Right atrium auricular region (tissue), 2 donors: ENCODE results near the gene RBBP8. TPM values are rescaled to one million over a fixed set of nuclear protein-coding genes. Genes with fewer than 3 reads are reported as not detected.
"Not testable (repeated sequence)": the region's sequence is repeated elsewhere in the genome, so short reads cannot be mapped to it uniquely, and the experiment has no call there.

ENCODE experiments used
- DNase-seq: peaks from one replicate; pipeline ENCODE4 v3.0.0-alpha.2; 2019; ENCODE audit warnings: low spot score
- H3K27ac ChIP-seq, 2 donors: fragments of 200-600 bp; sonication (generic); 1 replicate in 1 of 2; 2 replicates in 1 of 2; pipeline ENCODE4 v1.5.1; 2016 to 2019
- H3K27me3 ChIP-seq, 2 donors: fragments of 200-600 bp; sonication (generic); one replicate each; pipeline versions ENCODE4 v1.5.1 to v1.6.0; 2017 to 2019
- H3K36me3 ChIP-seq: fragments of 200-600 bp; sonication (generic); one replicate; pipeline ENCODE4 v1.5.1; 2016
- H3K4me1 ChIP-seq, 2 donors: fragments of 200-600 bp; sonication (generic); one replicate each; pipeline versions ENCODE4 v1.5.1 to v1.6.0; 2017 to 2019
- H3K4me3 ChIP-seq, 2 donors: fragments of 200-600 bp; sonication (generic); 1 replicate in 1 of 2; 2 replicates in 1 of 2; pipeline ENCODE4 v1.5.1; 2017 to 2019; ENCODE audit warnings: mild to moderate bottlenecking in 1 of 2, moderate library complexity in 1 of 2
- H3K9me3 ChIP-seq, 2 donors: fragments of 200-600 bp; sonication (generic); one replicate each; pipeline ENCODE4 v1.5.1; 2019
- CTCF ChIP-seq, 2 donors: fragments of 200-600 bp; sonication (generic); IDR thresholded peaks; one replicate each; pipeline ENCODE4 v1.5.1; 2019; ENCODE audit warnings: antibody characterized with exemption in 2 of 2
- total RNA-seq, 2 donors: library from RNA; depleted of rRNA; stranded (reverse); fragments of >200 nt; gene quantifications; one replicate each; pipeline ENCODE4 v1.1.0, GENCODE V29; 2016

The RBBP8 gene
- 1 to 10 TPM; 7.2 to 7.6 TPM for total RNA-seq

- H3K27me3 ChIP-seq = no peaks in the 10 kb centered on the region
- peak within 1 kb of the TSS; percentile 99 for H3K27ac ChIP-seq
- DNase-seq = peak; percentile 81
- no peaks in the 10 kb centered on the region for H3K9me3 ChIP-seq
- peaks cover 0 to 8% of the 10 kb centered on the region in 2 donors for H3K4me1 ChIP-seq
- H3K4me3 ChIP-seq = peak within 1 kb of the TSS; percentile 85 to 91
- no peaks in the 10 kb centered on the region for H3K36me3 ChIP-seq
- no peak for TF ChIP-seq CTCF (IDR thresholded peaks at IDR 0.05)
Measured at GRCh38 chr18:22933206-22933965, at the start of gene RBBP8. Gene RBBP8 (plus strand): TSS chr18:22933328. CDS start chr18:22936852, 3,524 bp downstream.

GRCh38 chr18:22883827-22884226 is 49.3 kb upstream of the RBBP8 start:
- DNase-seq = no peak
- no peaks in the 10 kb centered on the region for H3K36me3 ChIP-seq
- no peak overlapping the region for H3K27ac ChIP-seq
- no peak overlapping the region for H3K4me3 ChIP-seq
- H3K4me1 ChIP-seq = no peaks in the 10 kb centered on the region
- no peak for TF ChIP-seq CTCF (IDR thresholded peaks at IDR 0.05)
- H3K27me3 ChIP-seq = no peaks in the 10 kb centered on the region
- no peaks in the 10 kb centered on the region for H3K9me3 ChIP-seq

- not testable (repeated sequence) for DNase-seq, H3K9me3 ChIP-seq, H3K4me1 ChIP-seq, H3K4me3 ChIP-seq, H3K27me3 ChIP-seq, H3K27ac ChIP-seq, H3K36me3 ChIP-seq
Measured at GRCh38 chr18:22885694-22886093, 47.4 kb upstream of the RBBP8 start.

- TF ChIP-seq CTCF (IDR thresholded peaks at IDR 0.05) = no peak
- no peak overlapping the region for H3K27ac ChIP-seq
- no peaks in the 10 kb centered on the region for H3K27me3 ChIP-seq
- no peak for DNase-seq
- H3K36me3 ChIP-seq = no peaks in the 10 kb centered on the region
- H3K9me3 ChIP-seq = no peaks in the 10 kb centered on the region
- H3K4me3 ChIP-seq = no peak overlapping the region
- no peaks in the 10 kb centered on the region for H3K4me1 ChIP-seq
Measured at GRCh38 chr18:22899421-22899820, 33.7 kb upstream of the RBBP8 start.

DNA sequence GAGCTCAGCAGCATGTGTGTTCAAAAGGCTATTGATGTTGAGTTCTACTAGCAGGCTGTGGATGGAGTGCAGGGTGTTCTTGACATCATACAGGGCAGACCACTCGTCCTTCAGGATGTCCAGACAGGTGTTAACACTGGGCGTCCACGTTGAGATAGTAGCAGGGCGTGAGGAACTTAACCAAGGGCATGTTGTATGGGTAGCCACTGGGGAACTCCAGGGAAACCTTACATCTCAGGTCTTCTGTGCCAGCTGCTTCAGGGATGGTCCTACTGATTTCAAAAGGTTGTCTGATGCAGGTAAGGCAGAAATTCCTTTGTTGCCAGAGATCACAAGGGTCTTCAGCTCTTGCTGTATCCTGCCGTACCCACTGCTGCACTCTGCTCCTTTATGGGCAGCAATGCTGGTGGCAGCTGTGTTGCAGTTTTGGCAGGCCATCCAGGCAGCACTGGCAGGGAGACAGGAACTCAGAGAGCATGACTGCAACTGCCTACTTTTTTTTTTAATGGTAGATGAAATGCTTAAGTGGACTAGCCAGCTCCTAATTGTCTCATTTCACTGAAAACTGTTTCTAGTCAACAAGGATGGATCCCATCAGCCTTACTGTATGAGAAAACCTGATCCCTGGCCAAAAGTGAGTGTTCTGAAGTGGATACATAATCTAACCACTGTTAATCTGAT is 32.4 kb upstream of the RBBP8 start:
- DNase-seq = no peak
- Histone ChIP-seq H3K4me3 (no peak overlapping the region), H3K9me3 (no peaks in the 10 kb centered on the region), H3K36me3 (no peaks in the 10 kb centered on the region), H3K4me1 (no peaks in the 10 kb centered on the region), H3K27me3 (no peaks in the 10 kb centered on the region), H3K27ac (no peak overlapping the region)
- TF ChIP-seq CTCF (IDR thresholded peaks at IDR 0.05) = no peak

GRCh38 chr18:22902093-22902492 is 31.0 kb upstream of the RBBP8 start:
- Histone ChIP-seq H3K4me3 (no peak overlapping the region), H3K36me3 (no peaks in the 10 kb centered on the region), H3K9me3 (no peaks in the 10 kb centered on the region), H3K27ac (no peak overlapping the region), H3K4me1 (no peaks in the 10 kb centered on the region), H3K27me3 (no peaks in the 10 kb centered on the region)
- DNase-seq = no peak
- TF ChIP-seq CTCF (IDR thresholded peaks at IDR 0.05) = no peak

- not testable (repeated sequence) for H3K27ac ChIP-seq, DNase-seq, H3K4me3 ChIP-seq, H3K36me3 ChIP-seq, H3K9me3 ChIP-seq, H3K4me1 ChIP-seq, H3K27me3 ChIP-seq
Measured at GRCh38 chr18:22903248-22903647, 29.9 kb upstream of the RBBP8 start.
